BJ (cell line): Measurements from ENCODE around the gene DTHD1. TPM values are rescaled to one million over a fixed set of nuclear protein-coding genes. Genes with fewer than 3 reads are reported as not detected.

ENCODE experiments used
- CTCF ChIA-PET: fragments of 350-600 bp; formaldehyde crosslinking; extraction: SDS; loops from one replicate; lab custom pipeline; 2021; ENCODE audit warnings: antibody characterized with exemption, inconsistent platforms; lab: Yijun Ruan, JAX
- POLR2A ChIA-PET: fragments of 300-600 bp; sonication (Branson Sonifier 250); formaldehyde crosslinking; extraction: SDS; loops from one replicate; lab custom pipeline; 2021; ENCODE audit warnings: antibody characterized with exemption; lab: Charles Lee
- DNase-seq: peaks from one replicate; pipeline ENCODE4 v3.0.0-alpha.2; 2011; ENCODE audit warnings: low read depth
- H3K27me3 ChIP-seq: 2 replicates; pipeline ENCODE4 v1.6.0; 2011; ENCODE audit warnings: low read length; ENCODE audit not compliant: control insufficient read depth, insufficient read depth
- H3K36me3 ChIP-seq: 2 replicates; pipeline ENCODE4 v1.5.1; 2011; ENCODE audit warnings: low read length; ENCODE audit not compliant: control insufficient read depth, insufficient read depth
- H3K4me3 ChIP-seq: 2 replicates; pipeline ENCODE4 v1.5.1; 2011; ENCODE audit warnings: low read depth, mild to moderate bottlenecking, control low read depth, low read length
- CTCF ChIP-seq: IDR thresholded peaks from 2 replicates; pipeline ENCODE4 v1.5.1; 2011; ENCODE audit warnings: low read depth, mild to moderate bottlenecking, control low read depth, inconsistent platforms, low read length, moderate library complexity; ENCODE audit not compliant: insufficient read depth
- polyA plus RNA-seq: library from polyadenylated mRNA; depleted of rRNA; stranded (reverse); fragments of >200 nt; gene quantifications from 2 replicates; pipeline ENCODE4 v1.2.3, GENCODE V29; 2011

Gene DTHD1
- polyA plus RNA-seq, 1 experiment: not detected

GRCh38 chr4:36341936-36342335 is 60.5 kb downstream of the DTHD1 start:
- Histone ChIP-seq H3K27me3 (no peaks in the 10 kb centered on the region), H3K4me3 (no peak overlapping the region), H3K36me3 (no peaks in the 10 kb centered on the region)
- ChIA-PET POLR2A (no interaction called here), CTCF (no interaction called here)
- no peak for DNase-seq
- no peak for TF ChIP-seq CTCF

GRCh38 chr4:36343501-36344175 is 62.2 kb downstream of the DTHD1 start:
- H3K4me3 ChIP-seq: no peak overlapping the region
- no peaks in the 10 kb centered on the region for H3K27me3 ChIP-seq
- no peaks in the 10 kb centered on the region for H3K36me3 ChIP-seq
- no peak for TF ChIP-seq CTCF
- POLR2A ChIA-PET: no interaction called here
- DNase-seq: no peak
- CTCF ChIA-PET: interaction anchor here (0.6 kb wide), 1 partner anchor 22 kb away, joined by 3 read pairs; no protein-coding TSS in a partner anchor

GRCh38 chr4:36348403-36348938 is 67.1 kb downstream of the DTHD1 start:
- H3K27me3 ChIP-seq: no peaks in the 10 kb centered on the region
- ChIA-PET CTCF (no interaction called here), POLR2A (no interaction called here)
- no peak overlapping the region for H3K4me3 ChIP-seq
- TF ChIP-seq CTCF: no peak
- DNase-seq: no peak
- H3K36me3 ChIP-seq: no peaks in the 10 kb centered on the region

GRCh38 chr4:36349938-36350549 is 68.6 kb downstream of the DTHD1 start:
- CTCF ChIA-PET: interaction anchor here (0.9 kb wide), 1 partner anchor 9 kb away, joined by 3 read pairs; no protein-coding TSS in a partner anchor
- no peaks in the 10 kb centered on the region for H3K36me3 ChIP-seq
- POLR2A ChIA-PET: no interaction called here
- TF ChIP-seq CTCF: no peak
- no peak for DNase-seq
- H3K4me3 ChIP-seq: no peak overlapping the region
- H3K27me3 ChIP-seq: no peaks in the 10 kb centered on the region

GRCh38 chr4:36351082-36351666 is 69.8 kb downstream of the DTHD1 start:
- POLR2A ChIA-PET: no interaction called here
- Histone ChIP-seq H3K4me3 (no peak overlapping the region), H3K36me3 (no peaks in the 10 kb centered on the region), H3K27me3 (no peaks in the 10 kb centered on the region)
- no peak for DNase-seq
- CTCF ChIA-PET: no interaction called here
- TF ChIP-seq CTCF: 0 out of 2 replicates have a peak, but pooled peaks have one; percentile 23
